Mucosa of stomach (tissue), 1 donor: Measurements from ENCODE around the gene LDOC1.
"Not testable (repeated sequence)": the region's sequence is repeated elsewhere in the genome, so short reads cannot be mapped to it uniquely, and the experiment has no call there.

Source experiments
- H3K27me3 ChIP-seq: one replicate; pipeline ENCODE4 v1.7.0; 2013; ENCODE audit warnings: mild to moderate bottlenecking, low read length; ENCODE audit not compliant: control insufficient read depth, insufficient read depth
- H3K36me3 ChIP-seq: one replicate; pipeline ENCODE4 v1.7.0; 2013; ENCODE audit warnings: low read length; ENCODE audit not compliant: control insufficient read depth, insufficient read depth
- H3K4me1 ChIP-seq: one replicate; pipeline ENCODE4 v1.7.0; 2013; ENCODE audit warnings: mild to moderate bottlenecking, low read length; ENCODE audit not compliant: control insufficient read depth, insufficient read depth
- H3K4me3 ChIP-seq: one replicate; pipeline ENCODE4 v1.7.0; 2013; ENCODE audit warnings: low read length
- H3K9ac ChIP-seq: one replicate; pipeline ENCODE4 v1.7.0; 2013; ENCODE audit warnings: mild to moderate bottlenecking, low read length, moderate library complexity
- H3K9me3 ChIP-seq: one replicate; pipeline ENCODE4 v1.7.0; 2013; ENCODE audit warnings: mild to moderate bottlenecking, low read length, moderate library complexity; ENCODE audit not compliant: control insufficient read depth
- donor health status: Pancreatic carcinoma.

LDOC1 gene

DNA sequence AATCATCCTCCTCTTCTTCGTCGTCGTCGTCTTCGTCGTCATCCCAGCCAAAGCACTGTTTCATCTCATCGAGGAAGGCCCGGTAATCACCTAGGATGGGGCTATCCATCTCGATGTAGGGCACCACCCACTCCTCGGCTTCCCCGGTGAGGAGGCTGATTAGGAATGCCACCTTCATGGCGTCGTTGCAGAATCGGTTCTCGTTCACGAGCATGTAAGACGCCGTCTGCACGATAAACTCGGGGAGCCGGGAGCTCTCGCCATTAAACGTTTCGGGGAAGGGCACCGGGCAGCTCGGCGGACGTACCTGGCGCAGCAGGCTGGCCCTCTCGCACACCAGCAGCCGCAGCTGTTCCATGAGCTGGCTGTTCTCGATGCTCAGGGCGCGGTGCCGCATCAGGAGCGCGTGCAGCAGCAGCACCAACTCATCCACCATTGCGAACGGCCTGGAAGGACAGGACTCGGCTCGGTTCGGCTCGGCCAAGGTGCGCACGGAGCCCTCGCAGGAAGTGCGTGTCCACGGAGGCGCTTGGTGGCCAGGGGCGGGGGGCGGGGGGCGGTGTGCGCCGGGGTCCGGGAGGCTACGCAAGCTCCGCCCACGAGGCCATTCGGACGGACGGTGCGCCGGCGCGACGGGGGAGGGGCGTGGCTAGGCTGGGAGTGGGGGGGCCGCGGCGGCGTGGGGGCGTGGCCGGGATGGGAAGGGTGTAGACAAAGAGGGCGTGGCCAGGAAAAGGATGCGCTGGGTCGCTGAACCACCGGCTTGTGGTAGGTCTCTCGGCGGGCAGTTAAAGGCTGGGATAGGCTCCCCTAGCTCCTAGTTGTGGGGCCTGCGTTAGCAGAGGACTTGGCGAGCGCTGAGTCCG lies at the start of gene LDOC1:
TSS of gene LDOC1 (minus strand) at position 544 of the 866 bp plus-strand sequence. CDS start at position 436, 108 bp downstream.
- Histone ChIP-seq H3K4me3 (no peak within 1 kb of the TSS), H3K36me3 (no peaks in the 10 kb centered on the region), H3K9ac (peak within 1 kb of the TSS; percentile 22), H3K27me3 (no peaks in the 10 kb centered on the region), H3K4me1 (peaks cover 3% of the 10 kb centered on the region), H3K9me3 (no peaks in the 10 kb centered on the region)

DNA sequence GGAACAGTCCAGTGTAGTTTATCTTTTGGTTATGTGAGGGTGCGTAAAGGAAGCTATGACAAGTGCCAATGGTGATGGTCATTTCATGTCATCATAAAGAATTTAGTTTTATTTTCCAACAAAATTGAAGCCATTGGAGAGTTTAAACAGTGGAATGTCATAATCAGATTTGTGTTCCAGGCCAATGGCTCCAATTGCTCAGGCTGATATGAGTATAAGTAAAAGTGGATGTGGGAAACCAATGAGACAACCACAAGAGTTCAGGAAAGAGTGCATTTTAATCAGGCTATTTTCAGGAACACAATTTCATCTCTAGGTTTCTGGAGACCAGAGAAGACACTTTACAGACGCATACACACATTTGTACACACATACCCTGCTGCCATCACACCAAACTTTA lies 44.7 kb upstream of the LDOC1 start:
- no peaks in the 10 kb centered on the region for H3K9me3 ChIP-seq
- H3K9ac ChIP-seq: no peak overlapping the region

DNA sequence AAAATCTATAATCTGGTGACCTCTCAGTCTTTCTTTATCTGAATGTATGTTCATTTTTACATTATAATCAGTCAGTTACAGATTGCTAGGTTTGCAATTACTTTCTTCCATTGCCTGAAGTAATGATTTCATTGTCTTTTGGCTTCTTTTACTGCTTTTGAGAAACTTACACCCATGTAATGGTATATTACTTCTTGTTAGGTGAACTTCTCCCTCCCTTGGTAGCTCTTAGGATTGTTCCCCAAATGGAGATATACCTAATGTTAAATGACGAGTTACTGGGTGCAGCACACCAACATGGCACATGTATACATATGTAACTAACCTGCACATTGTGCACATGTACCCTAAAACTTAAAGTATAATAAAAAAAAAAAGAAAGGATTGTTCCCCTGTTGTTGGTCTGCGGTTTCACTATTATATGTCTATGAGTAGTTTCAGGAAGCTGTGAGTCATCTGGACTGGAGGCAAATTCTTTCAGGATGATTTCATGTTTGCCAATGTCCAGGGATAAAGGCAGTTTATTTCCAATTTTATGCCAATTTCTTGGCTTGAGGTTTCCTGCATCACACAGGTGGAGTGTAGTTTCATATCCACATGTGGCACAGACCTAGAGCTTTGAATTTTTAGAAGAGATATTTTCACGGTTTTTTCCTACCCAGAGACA lies 43.5 kb upstream of the LDOC1 start:
- Histone ChIP-seq H3K36me3 (no peaks in the 10 kb centered on the region), H3K9me3 (no peaks in the 10 kb centered on the region), H3K4me3 (no peak overlapping the region), H3K27me3 (no peaks in the 10 kb centered on the region), H3K4me1 (no peaks in the 10 kb centered on the region), H3K9ac (no peak overlapping the region)

More for the DNA sequence above, 44.7 kb upstream of the LDOC1 start:
- Histone ChIP-seq H3K27me3 (no peaks in the 10 kb centered on the region), H3K36me3 (no peaks in the 10 kb centered on the region), H3K4me3 (no peak overlapping the region), H3K4me1 (no peaks in the 10 kb centered on the region)

DNA sequence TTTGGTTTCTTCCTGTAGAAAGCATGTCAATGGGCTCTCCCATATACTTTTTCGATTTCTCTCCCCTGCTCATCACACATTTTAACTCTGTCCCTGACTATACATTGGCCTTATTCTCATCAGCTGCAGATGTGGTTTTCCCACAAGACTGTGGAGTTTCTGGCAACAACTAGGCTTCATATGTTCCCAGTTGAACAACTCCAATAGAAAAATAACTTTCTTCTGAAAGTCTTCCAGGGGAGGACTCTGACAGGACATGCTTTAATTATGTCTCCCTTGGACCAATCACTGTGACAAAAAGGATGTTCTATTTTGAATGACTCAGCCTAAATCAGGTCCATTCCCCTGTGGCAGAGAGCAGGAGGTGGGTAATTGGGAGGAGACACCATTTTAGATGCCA lies 37.3 kb upstream of the LDOC1 start:
- H3K36me3 ChIP-seq: no peaks in the 10 kb centered on the region
- H3K4me1 ChIP-seq: no peaks in the 10 kb centered on the region
- H3K27me3 ChIP-seq: no peaks in the 10 kb centered on the region
- no peak overlapping the region for H3K4me3 ChIP-seq
- no peaks in the 10 kb centered on the region for H3K9me3 ChIP-seq
- no peak overlapping the region for H3K9ac ChIP-seq

DNA sequence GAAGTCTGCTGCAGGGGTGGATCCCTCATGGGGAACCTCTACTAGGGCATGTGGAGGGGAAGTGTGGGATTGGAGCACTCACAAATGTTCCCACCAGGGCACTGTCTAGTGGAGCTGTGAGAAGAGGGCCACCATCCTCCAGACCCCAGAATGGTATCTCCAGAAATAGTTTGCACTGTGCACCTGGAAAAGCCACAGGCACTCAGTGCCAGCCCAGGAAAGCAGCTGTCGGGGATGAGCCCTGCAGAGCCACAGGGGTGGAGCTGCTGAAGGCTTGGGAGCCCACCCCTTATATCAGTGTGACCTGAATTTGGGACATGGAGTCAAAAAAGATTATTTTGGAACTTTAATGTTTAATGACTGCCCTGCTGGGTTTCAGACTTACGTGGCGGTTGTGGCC lies 25.0 kb upstream of the LDOC1 start:
- Histone ChIP-seq H3K9ac (no peak overlapping the region), H3K27me3 (no peaks in the 10 kb centered on the region), H3K4me1 (no peaks in the 10 kb centered on the region), H3K9me3 (no peaks in the 10 kb centered on the region), H3K36me3 (no peaks in the 10 kb centered on the region), H3K4me3 (no peak overlapping the region)

DNA sequence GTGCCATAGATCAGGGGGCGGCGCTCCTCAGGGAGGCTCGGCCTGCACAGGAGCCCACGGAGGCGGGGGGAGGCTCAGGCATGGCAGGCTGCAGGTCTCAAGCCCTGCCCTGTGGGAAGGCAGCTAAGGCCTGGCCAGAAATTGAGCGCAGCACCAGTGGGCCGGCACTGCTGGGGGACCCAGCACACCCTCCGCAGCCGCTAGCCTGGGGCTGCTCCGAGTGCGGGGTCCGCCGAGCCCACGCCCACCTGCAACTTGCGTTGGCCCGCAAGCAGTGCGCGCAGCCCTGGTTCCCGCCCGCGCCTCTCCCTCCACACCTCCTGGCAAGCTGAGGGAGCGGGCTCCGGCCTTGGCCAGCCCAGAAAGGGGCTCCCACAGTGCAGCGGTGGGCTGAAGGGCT lies 11.6 kb upstream of the LDOC1 start:
- H3K4me1 ChIP-seq, H3K4me3 ChIP-seq, H3K9ac ChIP-seq, H3K27me3 ChIP-seq, H3K36me3 ChIP-seq, H3K9me3 ChIP-seq: not testable (repeated sequence)

DNA sequence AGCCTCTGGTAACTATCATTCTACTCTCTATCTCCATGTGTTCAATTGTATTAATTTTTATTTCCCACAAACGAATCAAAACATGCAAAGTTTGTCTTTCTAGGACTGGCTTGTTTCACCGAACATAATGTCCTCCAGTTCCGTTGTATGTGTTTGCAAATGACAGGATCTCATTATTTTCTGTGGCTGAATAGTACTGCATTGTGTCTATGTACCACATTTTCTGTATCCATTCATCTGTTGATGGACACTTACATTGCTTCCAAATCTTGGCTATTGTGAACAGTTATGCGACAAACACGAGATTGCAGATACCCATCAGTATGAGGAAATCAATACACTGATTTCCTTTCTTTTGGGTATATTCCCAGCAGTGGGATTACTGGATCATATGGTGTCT lies 8.4 kb upstream of the LDOC1 start:
- Histone ChIP-seq H3K9me3 (no peaks in the 10 kb centered on the region), H3K4me1 (no peaks in the 10 kb centered on the region), H3K27me3 (no peaks in the 10 kb centered on the region), H3K36me3 (no peaks in the 10 kb centered on the region), H3K4me3 (no peak overlapping the region), H3K9ac (no peak overlapping the region)

DNA sequence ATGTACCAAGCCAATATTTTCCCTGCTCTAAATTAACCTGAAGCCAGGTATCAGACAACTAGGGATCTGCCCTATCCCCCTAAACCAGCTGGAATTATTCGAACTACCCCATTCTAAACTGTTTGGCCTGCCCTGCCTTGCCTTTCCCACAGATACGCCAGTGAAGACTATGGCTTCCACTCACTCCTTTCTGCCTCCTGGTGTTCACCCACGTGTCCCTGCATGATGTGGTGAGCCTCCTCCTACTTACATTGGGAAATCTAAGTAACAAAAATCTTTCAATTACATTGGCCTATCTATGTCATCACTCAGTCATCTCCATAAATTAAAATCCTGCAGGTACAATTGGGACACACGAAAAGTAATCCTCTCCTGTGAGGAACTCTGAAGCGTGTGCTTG lies 6.1 kb upstream of the LDOC1 start:
- Histone ChIP-seq H3K4me3 (no peak overlapping the region), H3K36me3 (no peaks in the 10 kb centered on the region), H3K4me1 (no peaks in the 10 kb centered on the region), H3K9me3 (no peaks in the 10 kb centered on the region), H3K9ac (no peak overlapping the region), H3K27me3 (no peaks in the 10 kb centered on the region)

DNA sequence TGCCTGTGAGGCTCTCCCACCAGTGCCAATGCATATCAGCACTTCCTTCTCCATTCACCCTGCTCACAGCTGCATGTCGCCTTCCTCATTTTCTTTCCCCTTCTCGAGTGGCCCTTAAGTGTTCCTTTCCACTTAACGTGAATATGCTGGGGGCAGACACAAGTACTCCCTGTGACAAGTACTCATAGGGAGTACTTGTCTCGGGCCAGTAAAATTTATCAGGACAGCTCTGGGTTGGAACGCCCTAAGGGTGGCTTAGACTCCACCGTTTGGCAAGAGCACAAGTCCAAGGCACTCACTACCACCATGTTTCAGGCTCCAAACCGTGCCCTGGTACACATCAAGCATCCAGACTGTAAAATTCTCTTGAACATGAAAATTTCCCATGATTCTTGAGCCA lies 3.9 kb upstream of the LDOC1 start:
- Histone ChIP-seq H3K27me3 (no peaks in the 10 kb centered on the region), H3K4me3 (no peak overlapping the region), H3K9ac (no peak overlapping the region), H3K9me3 (no peaks in the 10 kb centered on the region), H3K36me3 (no peaks in the 10 kb centered on the region), H3K4me1 (peaks cover 3% of the 10 kb centered on the region)

DNA sequence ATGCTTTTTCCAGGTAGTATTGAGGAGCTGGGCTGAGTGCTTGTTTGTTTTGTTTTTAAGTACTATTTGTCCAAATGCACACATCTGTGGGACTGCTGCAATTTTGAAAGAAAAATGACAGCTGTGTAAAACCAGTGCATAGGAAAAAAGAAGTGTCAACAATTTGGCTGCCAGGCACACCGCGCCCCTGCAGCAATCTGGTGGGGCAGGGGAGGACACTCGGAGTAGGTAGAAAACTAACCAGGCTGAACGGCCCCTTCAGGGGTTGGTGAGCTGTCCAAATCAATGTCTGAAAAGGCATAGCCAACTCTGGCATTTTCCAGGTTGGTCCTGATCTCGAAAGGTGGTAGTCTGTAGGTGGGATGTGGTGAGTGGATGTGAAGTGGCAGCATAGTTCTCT lies 1.1 kb downstream of the LDOC1 start:
- Histone ChIP-seq H3K27me3 (no peaks in the 10 kb centered on the region), H3K4me1 (peaks cover 3% of the 10 kb centered on the region), H3K4me3 (no peak overlapping the region), H3K9ac (no peak overlapping the region), H3K9me3 (no peaks in the 10 kb centered on the region), H3K36me3 (no peaks in the 10 kb centered on the region)

DNA sequence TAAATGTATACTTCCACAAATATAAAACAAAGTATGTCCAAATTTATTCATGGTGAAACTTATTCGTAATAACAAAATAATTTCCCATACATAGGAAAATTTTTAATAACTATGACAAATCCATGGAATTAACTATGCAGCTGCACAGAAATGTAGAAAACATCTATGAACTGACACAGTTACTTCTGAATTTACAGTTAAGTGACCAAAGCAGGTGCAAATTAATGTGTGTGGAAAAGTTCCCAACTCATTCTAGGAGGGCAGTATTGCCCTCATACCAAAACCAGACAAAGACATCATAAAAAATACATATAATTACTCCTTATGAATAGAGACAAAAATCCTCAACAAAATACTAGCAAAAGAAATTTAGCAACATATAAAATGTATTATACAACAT lies 12.5 kb downstream of the LDOC1 start:
- Histone ChIP-seq H3K4me1 (no peaks in the 10 kb centered on the region), H3K9ac (no peak overlapping the region), H3K4me3 (no peak overlapping the region), H3K9me3 (no peaks in the 10 kb centered on the region), H3K27me3 (no peaks in the 10 kb centered on the region), H3K36me3 (no peaks in the 10 kb centered on the region)

DNA sequence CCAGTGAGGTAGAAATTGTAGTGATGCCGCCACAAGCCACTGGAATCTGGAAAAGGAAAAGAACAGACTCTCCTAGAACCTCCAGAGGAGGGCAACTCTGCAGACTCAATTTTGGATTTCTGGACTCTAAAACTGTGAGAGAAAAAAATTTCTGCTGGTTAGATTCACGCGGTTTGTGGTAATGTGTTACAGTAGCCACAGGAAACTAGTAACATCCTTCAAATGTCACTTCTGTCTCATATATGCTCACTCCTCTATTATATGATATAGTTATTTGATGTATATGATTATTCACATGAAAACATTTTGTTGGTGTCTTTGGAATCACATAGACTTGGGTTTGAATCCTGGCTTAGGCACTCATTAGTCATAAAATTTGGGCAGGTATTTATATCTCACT lies 18.8 kb downstream of the LDOC1 start:
- H3K9me3 ChIP-seq: no peaks in the 10 kb centered on the region
- no peaks in the 10 kb centered on the region for H3K4me1 ChIP-seq
- H3K27me3 ChIP-seq: no peaks in the 10 kb centered on the region
- no peak overlapping the region for H3K4me3 ChIP-seq
- H3K36me3 ChIP-seq: no peaks in the 10 kb centered on the region
- no peak overlapping the region for H3K9ac ChIP-seq
